ENCODE results near the gene CRYGN. TPM values are rescaled to one million over a fixed set of nuclear protein-coding genes. Genes with fewer than 3 reads are reported as not detected.

The CRYGN gene
- polyA plus RNA-seq, 1 donor (not counting 4 experiments of a cell fraction or from before 2014, with no cell fraction given) = not detected

DNA sequence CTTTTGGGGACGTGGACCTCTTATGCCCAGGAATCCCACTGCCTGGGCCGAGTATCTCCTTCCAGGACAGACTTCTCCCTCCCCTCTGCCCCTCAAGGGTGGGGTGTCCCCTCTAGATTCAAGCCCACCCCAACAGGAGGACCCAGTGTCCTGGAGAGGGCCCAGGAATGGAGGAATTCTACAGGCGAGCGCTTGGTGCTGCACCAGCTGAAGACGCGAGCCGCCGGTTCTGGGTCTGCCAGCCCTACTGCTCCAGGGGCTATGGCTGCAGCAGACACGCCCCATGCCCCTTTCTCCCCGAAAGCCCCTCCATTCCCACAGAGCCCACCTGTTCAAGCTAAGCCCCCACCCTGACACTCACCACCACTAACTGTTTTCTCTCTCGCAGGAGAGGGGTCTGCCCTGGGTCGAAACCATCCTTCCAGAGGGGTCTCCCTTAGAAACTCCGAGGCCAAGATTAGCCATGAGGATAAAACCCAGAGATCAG is 8.6 kb downstream of the CRYGN start:
- DNase-seq (ENCODE audit: low read depth, low spot score) (no peak), FAIRE-seq (no peak)
- peaks cover 13% of the 10 kb centered on the region for H3K4me1 ChIP-seq (ENCODE audit: control insufficient read depth, extremely low read depth, insufficient read depth, low read length)
- no peak overlapping the region for H2AFZ ChIP-seq (ENCODE audit: control insufficient read depth, low read length)
- H4K20me1 ChIP-seq (ENCODE audit: control insufficient read depth, extremely low read depth, insufficient read depth, low read length) = no peaks in the 10 kb centered on the region
- no peaks in the 10 kb centered on the region for H3K9me1 ChIP-seq (ENCODE audit: control insufficient read depth, extremely low read depth, insufficient read depth, low read length)
- TF ChIP-seq, protein P1, sequence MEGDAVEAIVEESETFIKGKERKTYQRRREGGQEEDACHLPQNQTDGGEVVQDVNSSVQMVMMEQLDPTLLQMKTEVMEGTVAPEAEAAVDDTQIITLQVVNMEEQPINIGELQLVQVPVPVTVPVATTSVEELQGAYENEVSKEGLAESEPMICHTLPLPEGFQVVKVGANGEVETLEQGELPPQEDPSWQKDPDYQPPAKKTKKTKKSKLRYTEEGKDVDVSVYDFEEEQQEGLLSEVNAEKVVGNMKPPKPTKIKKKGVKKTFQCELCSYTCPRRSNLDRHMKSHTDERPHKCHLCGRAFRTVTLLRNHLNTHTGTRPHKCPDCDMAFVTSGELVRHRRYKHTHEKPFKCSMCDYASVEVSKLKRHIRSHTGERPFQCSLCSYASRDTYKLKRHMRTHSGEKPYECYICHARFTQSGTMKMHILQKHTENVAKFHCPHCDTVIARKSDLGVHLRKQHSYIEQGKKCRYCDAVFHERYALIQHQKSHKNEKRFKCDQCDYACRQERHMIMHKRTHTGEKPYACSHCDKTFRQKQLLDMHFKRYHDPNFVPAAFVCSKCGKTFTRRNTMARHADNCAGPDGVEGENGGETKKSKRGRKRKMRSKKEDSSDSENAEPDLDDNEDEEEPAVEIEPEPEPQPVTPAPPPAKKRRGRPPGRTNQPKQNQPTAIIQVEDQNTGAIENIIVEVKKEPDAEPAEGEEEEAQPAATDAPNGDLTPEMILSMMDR (optimal IDR thresholded peaks at IDR 0.05 in 1 of 3, IDR thresholded peaks at IDR 0.05 in 1 of 3, conservative IDR thresholded peaks at IDR 0.05 in 1 of 3; ENCODE audit: extremely low read depth in 1 of 3, insufficient read depth in 2 of 3, low read length in 3 of 3) = no peak
- TF ChIP-seq EZH2 (IDR thresholded peaks at IDR 0.05; ENCODE audit: low read length) = no peak
- no peak overlapping the region for H3K4me3 ChIP-seq (ENCODE audit: control insufficient read depth in 2 of 3, extremely low read depth in 1 of 3, insufficient read depth in 2 of 3, low read depth in 1 of 3, low read length in 3 of 3)
- peaks cover 5% of the 10 kb centered on the region for H3K27me3 ChIP-seq (ENCODE audit: control insufficient read depth, extremely low read depth, insufficient read depth, low read length)
- H3K79me2 ChIP-seq (ENCODE audit: control insufficient read depth, insufficient read depth, low read length) = no peaks in the 10 kb centered on the region
- H3K9me3 ChIP-seq (ENCODE audit: control insufficient read depth, low read depth, low read length) = no peaks in the 10 kb centered on the region
- no peak overlapping the region for H3K27ac ChIP-seq (ENCODE audit: control insufficient read depth, insufficient read depth, low read length)
- no peak overlapping the region for H3K9ac ChIP-seq (ENCODE audit: control insufficient read depth, extremely low read depth, insufficient read depth, low read length)
- H3K36me3 ChIP-seq (ENCODE audit: control insufficient read depth in 2 of 2, extremely low read depth in 1 of 2, insufficient read depth in 2 of 2, low read length in 2 of 2) = no peaks in the 10 kb centered on the region
- dilution Hi-C loops (cut with MboI; ENCODE audit: extremely low pct_ligation_motif_present, low sequenced_read_pairs) = no loop called here
- H3K4me2 ChIP-seq (ENCODE audit: control insufficient read depth, extremely low read depth, insufficient read depth, low read depth, low read length) = no peak overlapping the region

GRCh38 chr7:151430391-151431205 is 9.3 kb downstream of the CRYGN start:
- Histone ChIP-seq H3K9ac (ENCODE audit: control insufficient read depth, extremely low read depth, insufficient read depth, low read length) (no peak overlapping the region), H3K36me3 (ENCODE audit: control insufficient read depth in 2 of 2, extremely low read depth in 1 of 2, insufficient read depth in 2 of 2, low read length in 2 of 2) (no peaks in the 10 kb centered on the region), H3K4me1 (ENCODE audit: control insufficient read depth, extremely low read depth, insufficient read depth, low read length) (peaks cover 13% of the 10 kb centered on the region), H3K4me2 (ENCODE audit: control insufficient read depth, extremely low read depth, insufficient read depth, low read depth, low read length) (no peak overlapping the region), H3K79me2 (ENCODE audit: control insufficient read depth, insufficient read depth, low read length) (no peaks in the 10 kb centered on the region), H3K27ac (ENCODE audit: control insufficient read depth, insufficient read depth, low read length) (no peak overlapping the region), H2AFZ (ENCODE audit: control insufficient read depth, low read length) (no peak overlapping the region), H3K9me3 (ENCODE audit: control insufficient read depth, low read depth, low read length) (no peaks in the 10 kb centered on the region), H3K9me1 (ENCODE audit: control insufficient read depth, extremely low read depth, insufficient read depth, low read length) (no peaks in the 10 kb centered on the region), H3K4me3 (ENCODE audit: control insufficient read depth in 2 of 3, extremely low read depth in 1 of 3, insufficient read depth in 2 of 3, low read depth in 1 of 3, low read length in 3 of 3) (no peak overlapping the region), H3K27me3 (ENCODE audit: control insufficient read depth, extremely low read depth, insufficient read depth, low read length) (peaks cover 5% of the 10 kb centered on the region), H4K20me1 (ENCODE audit: control insufficient read depth, extremely low read depth, insufficient read depth, low read length) (no peaks in the 10 kb centered on the region)
- FAIRE-seq (no peak), DNase-seq (ENCODE audit: low read depth, low spot score) (no peak)
- dilution Hi-C loops (cut with MboI; ENCODE audit: extremely low pct_ligation_motif_present, low sequenced_read_pairs) = no loop called here
- TF ChIP-seq EZH2 (IDR thresholded peaks at IDR 0.05; ENCODE audit: low read length) = no peak
- TF ChIP-seq, protein P1 (optimal IDR thresholded peaks at IDR 0.05 in 1 of 3, IDR thresholded peaks at IDR 0.05 in 1 of 3, conservative IDR thresholded peaks at IDR 0.05 in 1 of 3; ENCODE audit: extremely low read depth in 1 of 3, insufficient read depth in 2 of 3, low read length in 3 of 3) = no peak

Data from keratinocyte (primary cell).